ENCODE results near the gene ADAMTS9. TPM values are rescaled to one million over a fixed set of nuclear protein-coding genes. Genes with fewer than 3 reads are reported as not detected.
A peak's percentile ranks its signal among the peaks of the same experiment; 100 is the strongest.

ADAMTS9 gene
- total RNA-seq, 2 donors from 2014 or later, result 30.0 to 31.0 TPM

DNA sequence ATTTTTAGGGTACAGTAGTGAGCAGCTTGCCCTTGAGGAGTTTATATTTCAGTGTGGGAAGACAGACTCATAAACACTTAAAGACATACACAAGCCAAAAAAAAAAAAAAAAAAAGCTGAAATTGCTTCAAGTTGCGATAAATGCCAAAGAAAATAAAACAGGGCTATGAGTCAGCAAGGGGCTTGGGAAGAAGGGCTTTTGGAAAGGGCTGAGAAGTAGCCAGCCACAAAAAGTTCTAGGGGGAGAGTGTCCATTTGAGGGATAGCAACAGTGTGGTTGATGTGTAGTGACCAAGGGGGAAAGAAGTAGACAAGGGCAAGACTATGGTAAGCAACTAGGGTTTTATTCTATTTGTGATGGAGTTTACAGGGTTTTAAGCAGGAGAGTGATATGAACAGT is 185.5 kb downstream of the ADAMTS9 start:
- DNase-seq (ENCODE audit: low spot score), result no peak
- 93% methylated on average over 1 of the region's 1 CpG for WGBS
- H3K36me3 ChIP-seq, result no peaks in the 10 kb centered on the region
- peaks cover 4% of the 10 kb centered on the region for H3K4me1 ChIP-seq (replicated peaks)
- intact Hi-C loops (cut with DNase I), result no loop called here
- H3K27me3 ChIP-seq (replicated peaks; ENCODE audit: insufficient read depth), result no peaks in the 10 kb centered on the region
- H3K4me3 ChIP-seq, result no peak overlapping the region
- no peak overlapping the region for H3K27ac ChIP-seq
- TF ChIP-seq, protein P1, sequence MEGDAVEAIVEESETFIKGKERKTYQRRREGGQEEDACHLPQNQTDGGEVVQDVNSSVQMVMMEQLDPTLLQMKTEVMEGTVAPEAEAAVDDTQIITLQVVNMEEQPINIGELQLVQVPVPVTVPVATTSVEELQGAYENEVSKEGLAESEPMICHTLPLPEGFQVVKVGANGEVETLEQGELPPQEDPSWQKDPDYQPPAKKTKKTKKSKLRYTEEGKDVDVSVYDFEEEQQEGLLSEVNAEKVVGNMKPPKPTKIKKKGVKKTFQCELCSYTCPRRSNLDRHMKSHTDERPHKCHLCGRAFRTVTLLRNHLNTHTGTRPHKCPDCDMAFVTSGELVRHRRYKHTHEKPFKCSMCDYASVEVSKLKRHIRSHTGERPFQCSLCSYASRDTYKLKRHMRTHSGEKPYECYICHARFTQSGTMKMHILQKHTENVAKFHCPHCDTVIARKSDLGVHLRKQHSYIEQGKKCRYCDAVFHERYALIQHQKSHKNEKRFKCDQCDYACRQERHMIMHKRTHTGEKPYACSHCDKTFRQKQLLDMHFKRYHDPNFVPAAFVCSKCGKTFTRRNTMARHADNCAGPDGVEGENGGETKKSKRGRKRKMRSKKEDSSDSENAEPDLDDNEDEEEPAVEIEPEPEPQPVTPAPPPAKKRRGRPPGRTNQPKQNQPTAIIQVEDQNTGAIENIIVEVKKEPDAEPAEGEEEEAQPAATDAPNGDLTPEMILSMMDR (IDR thresholded peaks at IDR 0.05), result no peak
- TF ChIP-seq POLR2AphosphoS5 (IDR thresholded peaks at IDR 0.05), result no peak
- no peak for TF ChIP-seq POLR2A (IDR thresholded peaks at IDR 0.05)
- no peaks in the 10 kb centered on the region for H3K9me3 ChIP-seq

DNA sequence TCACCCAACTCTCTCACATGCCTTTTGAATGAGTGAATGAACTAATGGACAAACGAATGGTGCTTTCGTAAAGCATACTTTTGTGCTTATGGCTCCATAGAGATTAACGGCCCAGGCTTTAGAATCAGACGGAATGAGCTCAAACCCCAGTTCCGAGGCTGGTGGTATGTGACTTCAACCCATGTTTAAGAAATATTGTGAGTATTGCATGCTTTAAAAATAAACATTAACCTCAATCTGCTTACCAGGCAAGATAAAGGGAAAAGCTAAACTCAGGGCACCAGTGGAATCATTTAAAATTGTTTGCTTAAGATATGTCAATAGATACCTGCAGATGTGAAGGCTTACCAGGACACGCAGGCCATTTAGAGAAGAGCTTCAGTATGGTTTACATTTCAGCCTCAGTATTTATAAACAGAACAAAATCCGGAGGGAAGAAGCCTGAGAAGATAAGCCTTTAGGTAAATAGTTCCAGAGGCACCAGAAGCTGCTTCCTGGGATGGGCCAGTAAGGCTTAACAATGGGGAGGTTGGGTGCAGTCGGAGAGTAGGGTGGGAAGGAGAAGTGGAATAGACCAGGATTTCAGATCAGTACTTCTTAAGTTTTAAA is 186.4 kb downstream of the ADAMTS9 start:
- Histone ChIP-seq H3K27ac (peak overlapping the region; percentile 47 to 51), H3K27me3 (replicated peaks; ENCODE audit: insufficient read depth) (no peaks in the 10 kb centered on the region), H3K36me3 (no peaks in the 10 kb centered on the region), H3K4me3 (no peak overlapping the region), H3K4me1 (replicated peaks) (peaks cover 4% of the 10 kb centered on the region), H3K9me3 (no peaks in the 10 kb centered on the region)
- peak; percentile 68 for TF ChIP-seq POLR2AphosphoS5 (IDR thresholded peaks at IDR 0.05)
- TF ChIP-seq POLR2A (IDR thresholded peaks at IDR 0.05), result no peak
- TF ChIP-seq, protein P1 (IDR thresholded peaks at IDR 0.05), result no peak
- DNase-seq (ENCODE audit: low spot score), result peak; percentile 35
- intact Hi-C loops (cut with DNase I), result no loop called here
- 53% methylated on average over 8 of the region's 8 CpGs for WGBS

DNA sequence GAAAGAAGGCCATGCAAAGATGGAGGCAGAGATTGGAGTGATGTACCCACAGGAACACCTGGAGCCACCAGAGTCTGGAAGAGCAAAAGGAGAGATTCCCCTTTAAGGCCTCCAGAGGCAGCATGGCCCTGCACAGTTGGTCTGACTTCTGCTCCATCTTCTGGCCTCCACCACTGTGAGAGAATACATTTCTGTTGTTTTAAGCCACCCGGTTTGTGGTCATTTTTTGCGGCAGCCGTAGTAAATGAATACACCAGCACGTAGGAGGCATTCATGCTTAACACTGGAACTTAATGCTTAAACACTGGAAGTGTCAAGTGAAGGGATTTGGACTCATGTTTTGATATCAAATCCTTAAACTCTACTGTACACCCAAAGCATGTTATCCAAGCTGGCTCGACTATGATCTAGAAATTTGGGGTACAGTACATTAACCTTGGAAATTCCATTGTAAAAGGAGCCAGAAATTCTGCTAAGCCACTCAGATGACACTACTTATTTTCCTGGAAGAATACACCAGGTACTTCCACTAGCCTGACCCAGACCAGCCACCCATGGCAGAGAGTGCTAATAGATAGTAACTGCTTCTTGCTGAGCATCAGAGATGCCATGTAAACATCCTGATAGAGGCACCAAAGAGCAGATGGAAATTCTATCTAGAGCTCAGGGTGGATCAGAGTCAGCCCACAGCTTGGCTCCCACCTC is 190.9 kb downstream of the ADAMTS9 start:
- DNase-seq (ENCODE audit: low spot score), result no peak
- no peak overlapping the region for H3K4me3 ChIP-seq
- H3K27me3 ChIP-seq (replicated peaks; ENCODE audit: insufficient read depth), result no peaks in the 10 kb centered on the region
- intact Hi-C loops (cut with DNase I), result no loop called here
- no peak overlapping the region for H3K27ac ChIP-seq
- H3K9me3 ChIP-seq, result no peaks in the 10 kb centered on the region
- no peaks in the 10 kb centered on the region for H3K36me3 ChIP-seq
- 93% methylated on average over 5 of the region's 5 CpGs for WGBS
- TF ChIP-seq, protein P1 (IDR thresholded peaks at IDR 0.05), result no peak
- TF ChIP-seq POLR2AphosphoS5 (IDR thresholded peaks at IDR 0.05) (no peak), POLR2A (IDR thresholded peaks at IDR 0.05) (no peak)
- H3K4me1 ChIP-seq (replicated peaks), result peaks cover 3% of the 10 kb centered on the region

DNA sequence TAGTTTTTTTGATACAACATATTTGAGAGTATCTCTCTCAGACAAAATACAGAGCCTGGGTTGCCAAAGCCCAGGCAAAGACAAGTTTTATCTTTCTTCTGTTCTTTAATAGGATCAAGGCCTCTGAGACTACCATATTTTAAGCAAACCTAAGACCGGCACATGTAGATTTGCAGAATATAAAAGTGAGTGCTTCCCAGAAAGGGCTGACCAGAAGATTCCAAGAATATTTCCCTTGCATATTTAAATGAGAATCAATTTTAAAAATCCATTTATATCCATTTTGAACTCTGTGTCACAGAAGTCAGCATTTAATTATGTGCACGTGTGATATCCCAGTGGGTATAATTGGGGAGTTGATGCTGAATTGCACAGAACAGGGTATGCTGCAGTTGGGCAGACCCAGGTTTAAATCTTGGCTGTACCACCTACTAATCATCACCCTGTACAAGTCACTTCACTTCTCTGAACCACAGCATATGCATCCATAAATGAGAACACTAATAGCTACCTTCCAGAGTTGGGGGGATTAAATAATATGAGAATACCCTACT is 191.9 kb downstream of the ADAMTS9 start:
- Histone ChIP-seq H3K4me1 (replicated peaks) (no peaks in the 10 kb centered on the region), H3K27me3 (replicated peaks; ENCODE audit: insufficient read depth) (no peaks in the 10 kb centered on the region)
- intact Hi-C loops (cut with DNase I), result no loop called here

More for the DNA sequence above, 191.9 kb downstream of the ADAMTS9 start:
- Histone ChIP-seq H3K4me3 (no peak overlapping the region), H3K9me3 (no peaks in the 10 kb centered on the region), H3K27ac (no peak overlapping the region), H3K36me3 (no peaks in the 10 kb centered on the region)
- no peak for TF ChIP-seq POLR2A (IDR thresholded peaks at IDR 0.05)
- no peak for TF ChIP-seq POLR2AphosphoS5 (IDR thresholded peaks at IDR 0.05)
- TF ChIP-seq, protein P1 (IDR thresholded peaks at IDR 0.05), result no peak
- DNase-seq (ENCODE audit: low spot score), result no peak
- WGBS, result 91% methylated on average over 2 of the region's 2 CpGs

Measured in prostate gland (tissue), 2 donors.